GM12878 (cell line): ENCODE measurements around the gene HOXB2.

Experiments used
- CTCF ChIP-seq, 3 experiments: IDR thresholded peaks in 2 of 3; conservative IDR thresholded peaks in 1 of 3; 2 replicates each; pipeline ENCODE4 v1.5.1; 2011; ENCODE audit warnings: low read depth in 3 of 3, low read length in 3 of 3, mild to moderate bottlenecking in 3 of 3, control low read depth in 2 of 3, moderate library complexity in 2 of 3, inconsistent platforms in 1 of 3, mixed read lengths in 1 of 3; ENCODE audit not compliant: control insufficient read depth in 2 of 3, insufficient read depth in 1 of 3; ENCODE audit errors: extremely low read depth in 1 of 3
- EZH2 ChIP-seq: IDR thresholded peaks from 2 replicates; pipeline ENCODE4 v1.6.1; 2012; ENCODE audit warnings: low read depth, mild to moderate bottlenecking, control low read depth, inconsistent platforms, low read length, borderline replicate concordance; ENCODE audit not compliant: control insufficient read depth
- POLR2AphosphoS5 ChIP-seq: IDR thresholded peaks from 2 replicates; pipeline ENCODE4 v1.6.1; 2011; ENCODE audit warnings: mild to moderate bottlenecking, low read length, inconsistent platforms

GRCh38 chr17:48532261-48532660, 12.6 kb downstream of the HOXB2 start:
- TF ChIP-seq POLR2AphosphoS5 (no peak), CTCF (IDR thresholded peaks at IDR 0.05 in 2 of 3, conservative IDR thresholded peaks at IDR 0.05 in 1 of 3; ENCODE audit: control insufficient read depth in 2 of 3, extremely low read depth in 1 of 3, insufficient read depth in 1 of 3, low read depth in 3 of 3, low read length in 3 of 3) (no peak), EZH2 (no peak)
